K562 (cell line): ENCODE results near the gene HIGD1C. TPM values are rescaled to one million over a fixed set of nuclear protein-coding genes. Genes with fewer than 3 reads are reported as not detected.

Experiments used
- HLTF ChIP-seq: fragments of 450-650 bp; IDR thresholded peaks from 2 replicates; pipeline ENCODE4 v1.6.1; 2016
- LARP7 ChIP-seq: fragments of 450-650 bp; IDR thresholded peaks from 2 replicates; pipeline ENCODE4 v1.6.1; 2016
- MED1 ChIP-seq: sonication (generic); formaldehyde crosslinking; IDR thresholded peaks from 2 replicates; pipeline ENCODE4 v1.8.1; 2023; ENCODE audit warnings: missing genetic modification reagents, borderline replicate concordance
- NCOR1 ChIP-seq: fragments of 450-650 bp; IDR thresholded peaks from 2 replicates; pipeline ENCODE4 v1.6.1; 2016; ENCODE audit warnings: mild to moderate bottlenecking, moderate library complexity
- RUNX1 ChIP-seq: sonication (generic); IDR thresholded peaks from 2 replicates; pipeline ENCODE4 v1.6.1; 2016; ENCODE audit warnings: antibody characterized with exemption, low read depth
- SAFB ChIP-seq: fragments of 200-400 bp; formaldehyde crosslinking; IDR thresholded peaks from 2 replicates; pipeline ENCODE4 v1.6.1; 2017; ENCODE audit warnings: low read depth, low read length, borderline replicate concordance
- SUPT5H ChIP-seq: fragments of 450-650 bp; IDR thresholded peaks from 2 replicates; pipeline ENCODE4 v1.6.1; 2016
- ZNF174 ChIP-seq: fragments of 250-450 bp; sonication (Bioruptor Pico); IDR thresholded peaks from 2 replicates; pipeline ENCODE4 v1.4.0; 2020; ENCODE audit warnings: mild to moderate bottlenecking
- ZNF217 ChIP-seq: sonication (generic); formaldehyde crosslinking; IDR thresholded peaks from 2 replicates; pipeline ENCODE4 v1.8.0; 2022; ENCODE audit warnings: mild to moderate bottlenecking, missing genetic modification reagents
- ZNF57 ChIP-seq: fragments of 450-650 bp; formaldehyde crosslinking; IDR thresholded peaks from 2 replicates; pipeline ENCODE4 v1.4.0; 2020; ENCODE audit warnings: mild to moderate bottlenecking, moderate library complexity
- ZNF586 ChIP-seq: fragments of 450-650 bp; formaldehyde crosslinking; conservative IDR thresholded peaks from 2 replicates; pipeline ENCODE4 v1.4.0; 2020; ENCODE audit warnings: mild to moderate bottlenecking, moderate library complexity
- ZNF696 ChIP-seq: fragments of 250-450 bp; sonication (Bioruptor Pico); conservative IDR thresholded peaks from 2 replicates; pipeline ENCODE4 v1.4.0; 2020; ENCODE audit warnings: mild to moderate bottlenecking, moderate library complexity
- polyA plus RNA-seq, 8 experiments: library from polyadenylated mRNA; depleted of rRNA in 4 of 8; stranded (reverse) in 5 of 8; unstranded in 3 of 8; fragments of >200 nt; fragmentation: Nextera tagmentation in 2 of 8; fragmentation: Illumina TruSeq in 1 of 8; extraction: Ambion mirVana in 2 of 8; extraction: Trizol in 1 of 8; gene quantifications; 2 replicates each; pipeline versions ENCODE4 v1.2.1 to v1.2.3, GENCODE V29; 2011 to 2014; ENCODE audit warnings: inconsistent platforms in 1 of 8, missing spikeins in 1 of 8
- total RNA-seq, 7 experiments: library from RNA; depleted of rRNA in 6 of 7; stranded (reverse); fragments of >200 nt in 6 of 7; fragmentation: Illumina TruSeq in 2 of 7; extraction: Trizol in 2 of 7; gene quantifications; 2 replicates each; pipeline versions ENCODE4 v1.2.1 to v1.2.3, GENCODE V29; 2011 to 2021; ENCODE audit warnings: low replicate concordance in 1 of 7
- TF ChIP-seq, protein P1 (sequence below): sonication (generic); formaldehyde crosslinking; IDR thresholded peaks from 2 replicates; pipeline ENCODE4 v1.8.0; 2022; ENCODE audit warnings: missing genetic modification reagents, mild to moderate bottlenecking, borderline replicate concordance
- TF ChIP-seq, protein P2 (sequence below), 2 experiments: IDR thresholded peaks in 1 of 2; conservative IDR thresholded peaks in 1 of 2; 2 replicates each; pipeline ENCODE4 v1.6.1; 2016; ENCODE audit warnings: low read depth in 2 of 2, mild to moderate bottlenecking in 1 of 2, missing compliant biosample characterization in 1 of 2, missing genetic modification characterization in 1 of 2, moderate library complexity in 1 of 2
- TF ChIP-seq, protein P3 (sequence below): IDR thresholded peaks from 2 replicates; pipeline ENCODE4 v1.6.1; 2011; ENCODE audit warnings: borderline replicate concordance, low read depth, mild to moderate bottlenecking, moderate library complexity, low read length; ENCODE audit not compliant: insufficient read depth, poor library complexity, severe bottlenecking
- TF ChIP-seq, protein P4 (sequence below), 2 experiments: fragments of 450-650 bp in 1 of 2; IDR thresholded peaks; 2 replicates each; pipeline ENCODE4 v1.6.1; 2011 to 2017; ENCODE audit warnings: low read depth in 2 of 2, antibody characterized with exemption in 1 of 2, borderline replicate concordance in 1 of 2, low read length in 1 of 2, mild to moderate bottlenecking in 1 of 2, mixed read lengths in 1 of 2; ENCODE audit not compliant: control insufficient read depth in 1 of 2

HIGD1C gene
- total and polyA plus RNA-seq, 9 of the 15 experiments (the other 6 are each of a cell fraction or from before 2014, with no cell fraction given), result not detected

DNA sequence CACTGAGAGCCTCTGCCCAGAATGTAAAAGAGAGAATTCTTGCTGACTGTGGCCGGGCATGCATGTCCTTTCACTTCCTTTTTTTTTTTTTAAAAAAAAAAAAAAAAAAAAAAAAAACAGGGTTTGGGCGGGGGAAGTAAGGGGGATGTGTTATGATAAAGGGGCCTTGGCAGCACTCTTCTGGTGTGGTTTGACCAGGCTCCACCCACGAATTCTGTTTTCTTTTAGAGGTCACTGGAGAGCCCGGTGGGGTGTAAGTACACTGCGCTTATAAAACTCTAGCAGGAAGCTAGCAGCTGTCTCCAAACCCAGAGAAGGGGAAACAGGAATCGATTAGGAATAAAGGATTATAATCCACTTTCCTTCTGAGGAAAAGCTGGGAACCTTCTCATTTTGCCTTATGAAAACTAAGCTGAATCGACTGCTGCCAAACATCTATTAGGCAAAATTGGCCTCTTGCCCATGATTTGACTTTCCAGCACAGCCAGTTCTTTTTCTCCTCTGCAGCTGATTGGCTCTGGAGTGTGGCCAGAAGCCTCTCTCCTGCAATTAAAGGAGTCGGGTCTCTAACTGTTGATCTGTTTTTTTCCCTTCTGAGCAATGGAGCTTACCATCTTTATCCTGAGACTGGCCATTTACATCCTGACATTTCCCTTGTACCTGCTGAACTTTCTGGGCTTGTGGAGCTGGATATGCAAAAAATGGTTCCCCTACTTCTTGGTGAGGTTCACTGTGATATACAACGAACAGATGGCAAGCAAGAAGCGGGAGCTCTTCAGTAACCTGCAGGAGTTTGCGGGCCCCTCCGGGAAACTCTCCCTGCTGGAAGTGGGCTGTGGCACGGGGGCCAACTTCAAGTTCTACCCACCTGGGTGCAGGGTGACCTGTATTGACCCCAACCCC, 27.7 kb upstream of the HIGD1C start (continued):
- TF ChIP-seq, protein P1, sequence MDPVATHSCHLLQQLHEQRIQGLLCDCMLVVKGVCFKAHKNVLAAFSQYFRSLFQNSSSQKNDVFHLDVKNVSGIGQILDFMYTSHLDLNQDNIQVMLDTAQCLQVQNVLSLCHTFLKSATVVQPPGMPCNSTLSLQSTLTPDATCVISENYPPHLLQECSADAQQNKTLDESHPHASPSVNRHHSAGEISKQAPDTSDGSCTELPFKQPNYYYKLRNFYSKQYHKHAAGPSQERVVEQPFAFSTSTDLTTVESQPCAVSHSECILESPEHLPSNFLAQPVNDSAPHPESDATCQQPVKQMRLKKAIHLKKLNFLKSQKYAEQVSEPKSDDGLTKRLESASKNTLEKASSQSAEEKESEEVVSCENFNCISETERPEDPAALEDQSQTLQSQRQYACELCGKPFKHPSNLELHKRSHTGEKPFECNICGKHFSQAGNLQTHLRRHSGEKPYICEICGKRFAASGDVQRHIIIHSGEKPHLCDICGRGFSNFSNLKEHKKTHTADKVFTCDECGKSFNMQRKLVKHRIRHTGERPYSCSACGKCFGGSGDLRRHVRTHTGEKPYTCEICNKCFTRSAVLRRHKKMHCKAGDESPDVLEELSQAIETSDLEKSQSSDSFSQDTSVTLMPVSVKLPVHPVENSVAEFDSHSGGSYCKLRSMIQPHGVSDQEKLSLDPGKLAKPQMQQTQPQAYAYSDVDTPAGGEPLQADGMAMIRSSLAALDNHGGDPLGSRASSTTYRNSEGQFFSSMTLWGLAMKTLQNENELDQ, result no peak
- TF ChIP-seq, protein P2, sequence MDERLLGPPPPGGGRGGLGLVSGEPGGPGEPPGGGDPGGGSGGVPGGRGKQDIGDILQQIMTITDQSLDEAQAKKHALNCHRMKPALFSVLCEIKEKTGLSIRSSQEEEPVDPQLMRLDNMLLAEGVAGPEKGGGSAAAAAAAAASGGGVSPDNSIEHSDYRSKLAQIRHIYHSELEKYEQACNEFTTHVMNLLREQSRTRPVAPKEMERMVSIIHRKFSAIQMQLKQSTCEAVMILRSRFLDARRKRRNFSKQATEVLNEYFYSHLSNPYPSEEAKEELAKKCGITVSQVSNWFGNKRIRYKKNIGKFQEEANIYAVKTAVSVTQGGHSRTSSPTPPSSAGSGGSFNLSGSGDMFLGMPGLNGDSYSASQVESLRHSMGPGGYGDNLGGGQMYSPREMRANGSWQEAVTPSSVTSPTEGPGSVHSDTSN (CRISPR knock-in tag; IDR thresholded peaks at IDR 0.05; ENCODE audit: low read depth), result no peak
- TF ChIP-seq, protein P2 (tag; conservative IDR thresholded peaks at IDR 0.05; ENCODE audit: low read depth), result no peak
- no peak for TF ChIP-seq SAFB
- TF ChIP-seq HLTF, result no peak
- TF ChIP-seq, protein P3, sequence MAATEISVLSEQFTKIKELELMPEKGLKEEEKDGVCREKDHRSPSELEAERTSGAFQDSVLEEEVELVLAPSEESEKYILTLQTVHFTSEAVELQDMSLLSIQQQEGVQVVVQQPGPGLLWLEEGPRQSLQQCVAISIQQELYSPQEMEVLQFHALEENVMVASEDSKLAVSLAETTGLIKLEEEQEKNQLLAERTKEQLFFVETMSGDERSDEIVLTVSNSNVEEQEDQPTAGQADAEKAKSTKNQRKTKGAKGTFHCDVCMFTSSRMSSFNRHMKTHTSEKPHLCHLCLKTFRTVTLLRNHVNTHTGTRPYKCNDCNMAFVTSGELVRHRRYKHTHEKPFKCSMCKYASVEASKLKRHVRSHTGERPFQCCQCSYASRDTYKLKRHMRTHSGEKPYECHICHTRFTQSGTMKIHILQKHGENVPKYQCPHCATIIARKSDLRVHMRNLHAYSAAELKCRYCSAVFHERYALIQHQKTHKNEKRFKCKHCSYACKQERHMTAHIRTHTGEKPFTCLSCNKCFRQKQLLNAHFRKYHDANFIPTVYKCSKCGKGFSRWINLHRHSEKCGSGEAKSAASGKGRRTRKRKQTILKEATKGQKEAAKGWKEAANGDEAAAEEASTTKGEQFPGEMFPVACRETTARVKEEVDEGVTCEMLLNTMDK, result no peak
- no peak for TF ChIP-seq ZNF586 (CRISPR knock-in tag)
- TF ChIP-seq, protein P4, sequence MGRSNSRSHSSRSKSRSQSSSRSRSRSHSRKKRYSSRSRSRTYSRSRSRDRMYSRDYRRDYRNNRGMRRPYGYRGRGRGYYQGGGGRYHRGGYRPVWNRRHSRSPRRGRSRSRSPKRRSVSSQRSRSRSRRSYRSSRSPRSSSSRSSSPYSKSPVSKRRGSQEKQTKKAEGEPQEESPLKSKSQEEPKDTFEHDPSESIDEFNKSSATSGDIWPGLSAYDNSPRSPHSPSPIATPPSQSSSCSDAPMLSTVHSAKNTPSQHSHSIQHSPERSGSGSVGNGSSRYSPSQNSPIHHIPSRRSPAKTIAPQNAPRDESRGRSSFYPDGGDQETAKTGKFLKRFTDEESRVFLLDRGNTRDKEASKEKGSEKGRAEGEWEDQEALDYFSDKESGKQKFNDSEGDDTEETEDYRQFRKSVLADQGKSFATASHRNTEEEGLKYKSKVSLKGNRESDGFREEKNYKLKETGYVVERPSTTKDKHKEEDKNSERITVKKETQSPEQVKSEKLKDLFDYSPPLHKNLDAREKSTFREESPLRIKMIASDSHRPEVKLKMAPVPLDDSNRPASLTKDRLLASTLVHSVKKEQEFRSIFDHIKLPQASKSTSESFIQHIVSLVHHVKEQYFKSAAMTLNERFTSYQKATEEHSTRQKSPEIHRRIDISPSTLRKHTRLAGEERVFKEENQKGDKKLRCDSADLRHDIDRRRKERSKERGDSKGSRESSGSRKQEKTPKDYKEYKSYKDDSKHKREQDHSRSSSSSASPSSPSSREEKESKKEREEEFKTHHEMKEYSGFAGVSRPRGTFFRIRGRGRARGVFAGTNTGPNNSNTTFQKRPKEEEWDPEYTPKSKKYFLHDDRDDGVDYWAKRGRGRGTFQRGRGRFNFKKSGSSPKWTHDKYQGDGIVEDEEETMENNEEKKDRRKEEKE (IDR thresholded peaks at IDR 0.05; ENCODE audit: borderline replicate concordance in 1 of 2, control insufficient read depth in 1 of 2, low read depth in 2 of 2, low read length in 1 of 2), result 0 out of 4 replicates have a peak, but pooled peaks of 1 of the 2 experiments have one; percentile 27
- TF ChIP-seq RUNX1, result no peak
- no peak for TF ChIP-seq ZNF174 (CRISPR knock-in tag)
- TF ChIP-seq ZNF217 (CRISPR knock-in tag), result no peak
- no peak for TF ChIP-seq ZNF57
- no peak for TF ChIP-seq MED1 (CRISPR knock-in tag)
- TF ChIP-seq NCOR1, result no peak
- TF ChIP-seq LARP7, result no peak
- TF ChIP-seq ZNF696, result no peak
- peak; percentile 56; the same call in 1 of the 2 replicates for TF ChIP-seq SUPT5H
